GM18498 (cell line): ENCODE data around the gene TNFAIP3.

Experiments
- ATAC-seq: cut with Tn5 transposase; IDR thresholded peaks from one replicate; pipeline ENCODE4 v1.9.1; 2021; ENCODE audit warnings: mild to moderate bottlenecking, moderate library complexity; ENCODE audit not compliant: unreplicated experiment

TNFAIP3 gene

DNA sequence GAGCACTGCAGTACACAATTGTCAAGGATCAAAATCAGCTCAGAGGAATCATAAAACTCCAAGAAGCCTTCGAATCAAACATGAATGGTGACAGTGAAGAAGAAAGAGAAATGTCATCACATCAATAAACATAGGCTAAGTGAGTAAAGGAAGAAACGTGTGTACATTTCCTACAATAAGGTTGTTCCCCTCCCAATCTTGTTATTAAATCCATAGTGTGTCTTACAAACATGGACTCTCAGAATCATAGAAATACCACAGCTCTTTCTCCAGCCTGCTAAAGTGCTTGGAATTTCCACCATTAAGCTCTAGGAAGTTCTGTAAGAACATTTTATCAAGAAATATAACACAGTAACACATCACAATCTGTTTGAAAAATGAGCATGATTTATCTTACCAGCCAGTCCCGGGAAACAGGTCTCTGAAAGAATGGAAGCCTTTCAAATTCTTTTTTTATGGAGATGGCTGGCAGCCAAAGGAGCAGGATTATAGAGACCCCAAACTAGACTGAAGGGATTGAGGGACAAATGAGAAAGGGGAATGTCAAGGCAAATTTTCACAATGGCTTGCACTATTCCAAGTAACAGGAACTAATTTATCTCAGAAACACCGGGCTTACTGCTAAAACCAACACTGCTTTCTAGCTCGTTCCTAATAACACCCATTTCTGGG is 4.5 kb upstream of the TNFAIP3 start:
- no peak for ATAC-seq

DNA sequence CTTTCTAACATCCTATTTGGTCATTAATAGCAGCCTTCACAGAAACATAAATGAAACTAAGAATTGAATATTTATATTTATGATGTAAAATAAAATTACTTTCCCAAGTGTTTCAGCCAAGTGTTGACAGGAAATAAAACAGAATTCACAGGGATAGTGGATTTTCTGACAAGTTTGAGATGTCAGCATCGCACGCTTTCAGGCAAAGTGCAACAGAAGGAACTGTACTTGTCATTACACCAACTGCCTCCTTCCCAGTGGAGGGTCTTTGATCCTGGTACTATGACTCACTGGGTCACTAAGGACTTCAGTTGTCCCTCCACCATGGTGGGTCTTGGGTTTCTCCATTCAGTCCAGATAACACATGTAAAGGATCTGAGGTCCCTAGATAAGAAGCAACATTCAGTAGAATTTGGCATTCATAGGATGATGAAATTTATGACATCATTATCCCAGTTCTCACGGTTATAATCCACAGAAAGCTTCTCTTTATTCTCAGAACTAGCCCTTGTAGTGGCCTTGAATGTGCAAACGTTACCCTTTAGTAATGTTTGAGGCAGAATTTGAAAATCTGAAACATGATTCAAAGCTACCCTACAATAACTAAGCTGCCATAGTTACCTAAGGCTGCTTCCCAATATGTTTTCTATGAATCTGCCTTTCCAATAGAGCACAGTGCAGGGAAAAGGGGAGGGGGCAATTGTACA is 3.8 kb upstream of the TNFAIP3 start:
- no peak for ATAC-seq

DNA sequence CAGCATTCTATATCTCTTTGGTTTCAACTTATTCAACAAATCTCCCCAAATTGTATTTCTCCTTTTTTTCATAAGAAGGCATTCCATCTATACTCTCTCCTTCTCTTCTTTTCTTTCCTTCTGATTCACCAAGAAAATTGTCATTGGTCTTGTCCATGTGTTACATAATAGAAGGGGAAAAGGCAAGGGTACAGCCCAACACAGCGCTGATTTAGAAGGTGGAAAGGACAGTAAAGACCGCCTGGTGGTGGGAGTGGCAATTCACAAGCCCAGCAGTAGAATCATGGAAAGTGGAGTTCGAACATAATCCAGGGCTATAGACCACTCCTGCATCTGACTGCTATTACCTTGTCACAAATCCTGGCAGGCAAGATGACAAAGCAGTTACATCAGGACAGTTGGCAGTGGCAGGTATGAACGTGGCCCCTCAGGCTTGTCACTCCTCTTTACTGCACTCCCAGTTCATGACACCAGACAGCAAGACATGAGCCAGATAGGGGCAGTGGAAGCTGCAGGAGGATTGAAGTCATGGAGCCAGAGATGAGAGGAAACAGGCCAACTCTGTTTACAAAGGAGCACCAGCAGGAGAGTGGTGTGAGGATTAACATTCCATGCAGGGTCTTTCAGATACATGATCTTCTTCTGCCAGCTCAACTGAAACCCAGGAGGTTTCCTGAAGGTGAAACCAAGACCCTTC is 2.1 kb upstream of the TNFAIP3 start:
- ATAC-seq = no peak

DNA sequence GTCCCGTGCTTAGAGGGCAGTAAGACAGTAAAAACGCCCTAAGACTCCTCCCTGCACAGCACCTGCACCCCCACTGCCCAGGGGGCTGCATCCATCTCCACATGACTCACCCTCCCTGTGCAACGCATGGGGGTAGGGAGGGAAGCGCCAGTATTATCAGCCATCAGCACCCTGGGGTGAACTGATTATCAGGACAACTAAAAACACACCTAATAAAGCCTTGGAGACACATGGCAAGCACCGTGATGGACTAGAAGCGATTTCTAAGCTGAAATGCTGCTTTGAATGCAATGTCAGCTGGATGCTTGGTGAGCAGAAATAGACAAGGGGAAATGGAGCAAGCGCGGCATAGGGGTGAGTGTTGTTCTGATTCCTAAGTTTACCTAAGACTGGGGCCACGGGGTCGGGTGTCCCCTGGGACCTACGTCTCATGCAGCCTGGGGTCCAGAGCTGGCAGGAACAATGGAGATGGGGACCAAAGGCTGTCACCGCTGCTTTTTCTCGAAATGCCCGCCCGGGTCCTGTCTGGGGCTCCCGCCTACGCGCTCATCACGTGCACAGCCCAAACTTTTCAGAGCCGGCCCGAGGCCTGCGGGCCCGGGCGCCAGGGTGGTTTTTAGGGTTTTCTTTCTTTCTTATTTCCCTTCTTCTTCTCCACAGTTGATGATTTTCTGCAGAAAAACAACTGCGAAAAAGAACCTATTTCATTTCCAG is 702 bp upstream of the TNFAIP3 start:
- ATAC-seq = peak; percentile 34

DNA sequence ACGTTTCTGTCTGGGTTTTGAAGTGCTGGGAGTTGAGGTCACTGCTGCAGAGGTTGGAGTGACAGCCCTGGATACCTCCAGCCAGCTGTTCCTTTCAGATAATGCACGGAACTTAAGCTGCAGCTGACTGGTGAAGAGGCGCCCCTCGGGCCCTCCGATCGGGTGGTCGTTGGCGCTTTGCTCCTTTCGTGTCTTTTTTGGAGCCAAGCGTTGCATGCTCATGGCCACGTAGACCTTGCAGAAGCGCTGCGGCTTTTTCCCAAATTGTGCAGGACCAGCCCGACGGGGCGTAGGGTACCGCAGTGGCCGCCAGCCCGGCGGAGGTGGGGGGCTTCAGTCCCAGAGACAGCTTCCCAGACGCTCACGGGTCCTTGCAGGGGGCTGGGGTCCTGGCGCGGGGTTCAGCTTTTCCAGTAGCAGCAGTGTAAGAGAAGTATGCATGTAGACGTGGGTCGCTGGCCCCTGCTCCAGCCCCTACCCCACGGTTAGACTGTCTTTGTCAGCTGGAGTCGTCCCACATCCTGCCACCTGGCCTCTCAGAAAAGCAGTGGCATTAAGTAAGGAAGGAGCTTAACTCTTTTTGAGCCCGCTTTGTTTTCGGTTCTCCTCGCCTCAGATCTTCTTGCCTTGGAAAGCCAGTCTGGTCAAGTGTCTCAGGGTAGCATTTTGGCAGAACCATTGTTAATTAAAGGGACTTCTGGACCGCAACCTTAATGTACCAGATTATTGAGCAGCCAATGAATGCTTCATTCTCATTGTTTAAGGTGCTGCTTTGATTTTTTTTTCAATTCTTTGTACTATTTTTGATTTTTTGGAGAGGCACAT is 838 bp downstream of the TNFAIP3 start:
- no peak for ATAC-seq

DNA sequence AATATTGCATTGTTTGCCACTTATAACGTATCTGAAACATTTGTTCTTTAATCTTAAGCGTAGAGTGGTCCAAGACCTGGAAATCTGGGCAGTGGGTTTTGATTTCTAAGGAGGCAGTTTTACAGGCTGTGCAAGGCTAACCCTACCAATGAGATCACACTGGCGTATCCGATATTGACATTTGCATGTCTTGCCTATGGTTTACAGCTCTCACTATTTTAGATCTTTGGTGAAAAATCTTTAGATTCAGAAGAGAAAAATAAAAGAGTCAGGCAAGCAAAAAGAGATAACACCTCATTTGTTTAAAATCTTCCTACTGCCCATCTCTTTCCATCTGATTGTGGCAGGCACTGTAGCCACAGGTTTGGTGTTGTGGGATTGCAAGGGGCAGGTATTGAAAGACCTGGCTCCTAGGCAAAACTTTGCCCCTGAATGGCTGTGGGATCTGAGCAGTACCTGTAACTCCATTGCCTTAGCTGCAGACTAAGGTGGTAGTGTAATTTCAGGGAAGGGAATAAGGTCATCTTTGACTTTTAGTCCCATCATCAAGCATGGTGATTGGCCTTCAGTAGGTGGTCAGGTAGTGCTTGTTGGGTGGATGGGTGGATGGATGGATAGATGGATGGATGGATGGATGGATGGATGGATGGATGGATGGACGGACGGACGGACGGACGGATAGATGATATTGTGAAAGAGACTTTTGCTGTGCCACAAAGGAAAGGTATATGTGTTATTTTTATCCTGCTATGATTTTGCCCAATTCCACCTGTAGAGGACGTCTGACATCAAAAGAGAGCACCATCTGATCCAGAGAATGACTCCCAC is 1.9 kb downstream of the TNFAIP3 start:
- ATAC-seq = no peak

DNA sequence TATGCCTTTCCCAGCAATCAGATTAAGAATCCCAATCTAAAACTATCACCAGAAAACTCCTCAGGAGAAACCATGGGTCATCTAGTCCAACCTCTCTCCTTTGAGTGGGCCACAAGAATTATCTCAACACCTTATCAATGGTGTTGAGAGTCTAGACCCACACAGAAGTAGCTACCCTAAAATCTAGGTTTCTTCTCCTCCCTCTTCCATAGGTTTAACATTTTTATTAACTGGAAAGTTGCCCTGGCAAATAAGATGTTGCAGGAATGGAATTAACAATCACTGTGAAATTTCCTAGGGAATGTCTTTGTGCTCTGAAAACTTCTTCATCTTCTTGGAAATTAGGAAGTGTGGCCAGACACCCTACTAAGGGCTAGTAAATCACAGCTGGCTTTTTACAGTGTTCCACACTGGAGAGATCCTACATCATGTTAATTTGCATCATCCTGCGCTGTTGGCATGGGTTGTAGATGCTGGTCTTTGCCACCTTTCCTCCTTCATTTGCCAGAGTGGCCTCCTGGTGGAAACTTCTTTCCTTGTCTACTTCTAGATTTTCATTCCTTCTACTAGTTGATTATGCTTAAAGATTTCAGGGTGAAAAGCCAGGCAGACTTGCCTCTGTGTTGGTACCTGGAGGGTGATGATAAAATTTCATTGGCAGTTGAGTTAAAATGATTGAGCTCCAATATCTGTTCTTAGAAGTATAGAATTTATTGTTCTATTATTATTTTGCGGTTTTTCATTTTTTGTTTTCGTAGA is 2.7 kb downstream of the TNFAIP3 start:
- ATAC-seq = no peak

DNA sequence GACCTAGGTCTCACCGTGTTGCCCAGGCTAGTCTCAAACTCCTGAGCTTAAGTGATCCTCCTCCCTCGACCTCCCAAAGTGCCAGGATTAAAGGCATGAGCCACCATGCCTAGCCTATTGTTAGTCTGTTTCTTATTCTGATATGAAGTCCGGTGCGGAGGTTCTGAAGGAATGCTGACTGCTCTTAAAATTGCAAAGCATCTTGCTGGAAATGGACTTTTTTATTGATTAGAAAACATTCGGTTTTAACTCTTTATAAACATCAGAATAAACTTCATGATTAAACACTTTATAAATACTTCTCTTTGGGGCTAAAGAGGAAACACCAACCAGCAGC is 3.2 kb downstream of the TNFAIP3 start:
- ATAC-seq = no peak

DNA sequence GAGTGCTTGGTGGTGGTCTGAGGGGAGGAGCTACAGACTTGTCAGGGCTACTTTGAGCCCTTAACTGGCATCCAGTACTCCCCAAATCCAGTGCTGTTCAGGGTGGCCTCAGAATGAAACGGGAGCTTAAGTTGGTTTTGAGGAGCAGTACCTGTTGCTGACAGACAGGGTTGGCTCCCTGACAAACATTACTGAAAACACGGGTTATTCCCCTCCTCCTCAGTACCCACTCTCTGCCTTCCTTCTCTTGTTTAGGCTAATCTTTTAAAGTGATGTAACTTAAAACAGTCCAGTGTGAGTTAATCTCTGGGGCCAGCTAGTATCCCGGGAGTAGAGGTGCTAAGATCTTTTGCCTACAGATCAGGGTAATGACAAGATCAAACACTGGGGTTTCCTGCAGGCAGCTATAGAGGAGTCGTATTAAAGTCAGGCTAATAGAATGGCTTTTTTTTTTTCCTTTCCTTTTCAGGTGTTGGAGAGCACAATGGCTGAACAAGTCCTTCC is 3.7 kb downstream of the TNFAIP3 start:
- peak; percentile 31 for ATAC-seq

DNA sequence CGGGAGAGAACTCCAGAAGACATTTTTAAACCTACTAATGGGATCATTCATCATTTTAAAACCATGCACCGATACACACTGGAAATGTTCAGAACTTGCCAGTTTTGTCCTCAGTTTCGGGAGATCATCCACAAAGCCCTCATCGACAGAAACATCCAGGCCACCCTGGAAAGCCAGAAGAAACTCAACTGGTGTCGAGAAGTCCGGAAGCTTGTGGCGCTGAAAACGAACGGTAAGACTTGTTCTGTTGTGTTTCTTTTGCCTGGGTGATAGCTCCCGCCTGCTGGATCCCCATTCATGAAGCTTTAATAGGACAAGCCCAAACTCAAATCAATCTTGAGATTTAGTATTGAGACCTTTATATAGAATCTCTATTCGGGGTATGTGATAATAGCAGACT is 4.2 kb downstream of the TNFAIP3 start:
- no peak for ATAC-seq

DNA sequence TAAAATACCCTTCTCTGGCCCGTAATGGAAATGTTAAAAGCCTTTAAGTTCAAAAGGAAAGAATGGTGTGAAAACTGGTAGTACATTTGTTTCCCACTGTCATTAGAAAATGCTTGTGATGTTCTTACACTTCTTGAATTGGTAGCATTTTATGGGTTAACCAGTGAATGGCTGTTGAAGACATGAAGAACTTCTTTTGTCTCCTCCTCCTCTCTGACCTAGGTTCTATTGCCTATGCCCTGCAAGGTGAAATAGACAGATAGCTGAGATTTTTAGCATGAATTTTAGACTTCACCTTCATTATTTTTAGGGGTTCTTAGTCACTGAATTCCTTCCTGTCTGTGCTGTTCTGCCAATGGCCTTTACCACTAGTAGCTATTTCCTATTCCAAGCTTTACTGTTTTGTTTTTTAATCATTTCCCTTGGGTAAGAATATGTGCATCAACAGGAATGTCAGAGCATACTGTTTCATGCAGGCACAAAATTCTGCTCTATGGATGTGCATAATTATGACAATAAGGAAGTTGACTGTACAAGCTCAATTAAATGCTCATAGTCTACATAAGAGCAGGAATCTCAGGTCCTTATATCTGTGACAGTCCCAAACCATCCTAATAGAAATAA is 4.9 kb downstream of the TNFAIP3 start:
- ATAC-seq = no peak

DNA sequence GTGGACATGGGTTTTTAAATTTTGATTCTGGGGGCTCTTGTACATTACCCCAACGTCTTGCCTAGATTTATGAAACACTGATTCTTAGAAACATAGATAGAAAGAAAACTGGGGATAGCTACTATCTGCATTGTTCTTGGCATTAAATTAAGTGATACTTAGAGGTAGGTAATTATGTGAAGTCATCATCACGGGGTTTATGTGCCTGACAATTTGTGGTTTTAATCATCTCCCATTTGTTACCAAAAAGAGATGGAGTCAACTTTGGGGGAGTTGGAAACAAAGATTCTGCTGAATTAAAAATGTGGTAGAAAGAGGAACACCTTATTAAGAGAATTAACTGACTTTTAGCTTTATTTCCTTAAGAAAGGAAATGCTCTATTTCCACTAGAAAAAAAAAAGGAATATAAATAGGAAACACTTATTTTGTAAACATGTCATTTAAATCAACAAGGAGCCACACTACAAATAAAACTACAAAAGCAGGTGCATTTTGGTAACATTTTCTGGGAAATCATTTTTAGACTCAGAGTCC is 5.6 kb downstream of the TNFAIP3 start:
- ATAC-seq = no peak

DNA sequence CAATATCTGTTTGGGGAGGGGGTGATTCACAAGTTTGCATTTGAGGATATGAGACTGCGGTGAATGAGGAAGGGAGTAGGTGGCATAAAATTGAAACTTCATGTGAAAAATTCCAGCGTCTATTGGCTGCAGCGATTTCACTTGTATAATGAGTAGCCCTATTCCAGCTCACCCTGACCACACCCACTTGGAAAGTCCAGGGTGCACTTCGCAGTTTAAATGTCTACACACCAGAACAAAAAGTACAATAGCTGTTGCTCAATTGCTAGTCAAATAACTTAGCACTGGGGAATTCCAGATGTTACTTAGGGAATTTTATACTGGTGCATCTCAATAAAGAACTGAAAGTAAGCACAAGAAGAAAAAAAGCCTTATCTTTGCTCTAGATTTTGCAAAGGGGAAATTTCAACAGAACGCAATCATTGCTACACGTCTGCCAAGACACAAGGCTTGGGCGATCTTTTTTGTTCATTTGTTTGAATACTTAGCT is 6.3 kb downstream of the TNFAIP3 start:
- peak; percentile 34 for ATAC-seq

DNA sequence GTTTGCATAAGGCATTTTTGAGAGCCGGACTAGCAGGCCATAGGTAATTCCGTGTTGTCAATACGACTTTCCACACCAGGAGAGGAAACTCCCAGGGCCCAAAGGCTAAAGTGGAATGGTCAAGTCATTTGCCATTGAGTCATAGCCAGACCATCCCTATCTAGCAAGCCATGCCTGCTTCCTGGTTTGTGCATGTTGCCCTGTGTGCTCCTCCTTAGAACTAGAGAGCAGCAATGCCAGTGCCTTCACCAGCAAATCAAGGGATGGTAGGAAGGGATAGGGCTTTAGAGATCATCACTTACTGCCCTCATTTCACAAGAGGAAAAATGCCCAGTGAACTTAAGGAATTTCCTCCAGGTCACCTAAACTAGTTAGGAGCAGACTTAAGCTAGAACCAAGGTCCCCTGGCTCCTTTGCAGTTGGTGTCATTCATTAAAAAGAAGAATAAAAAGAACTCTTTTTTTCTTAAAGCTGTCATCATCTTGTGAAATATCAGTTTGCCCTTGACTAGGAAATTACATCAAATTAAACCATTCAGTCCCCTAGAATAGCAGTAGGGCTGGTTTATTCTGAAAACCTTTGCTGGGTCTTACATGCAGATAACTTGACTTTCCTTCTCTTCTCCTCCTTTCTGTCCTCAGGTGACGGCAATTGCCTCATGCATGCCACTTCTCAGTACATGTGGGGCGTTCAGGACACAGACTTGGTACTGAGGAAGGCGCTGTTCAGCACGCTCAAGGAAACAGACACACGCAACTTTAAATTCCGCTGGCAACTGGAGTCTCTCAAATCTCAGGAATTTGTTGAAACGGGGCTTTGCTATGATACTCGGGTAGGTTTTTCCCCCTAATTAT is 7.4 kb downstream of the TNFAIP3 start:
- no peak for ATAC-seq

DNA sequence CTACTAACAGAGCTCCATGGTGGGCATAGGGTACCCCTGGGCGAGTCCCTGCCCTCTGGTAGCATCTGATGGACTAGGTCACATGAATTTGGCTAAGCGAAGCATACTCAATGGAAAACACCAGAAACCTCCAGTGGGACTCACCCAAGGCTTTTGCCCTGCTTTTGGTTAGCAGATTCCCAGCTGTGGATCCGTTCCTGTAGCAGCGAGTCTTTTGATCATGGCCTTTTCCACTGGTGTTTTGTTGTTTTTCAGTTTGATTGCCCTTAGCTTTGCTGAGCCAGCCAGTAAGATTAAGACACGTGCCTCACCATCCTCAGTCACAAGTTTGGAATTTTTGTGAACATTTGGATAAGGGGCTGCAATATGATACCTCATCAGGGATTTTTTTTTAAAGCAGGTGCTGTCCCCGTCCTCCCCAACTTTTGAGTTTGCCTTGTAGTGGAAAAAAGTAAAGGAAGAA is 8.0 kb downstream of the TNFAIP3 start:
- ATAC-seq = no peak

DNA sequence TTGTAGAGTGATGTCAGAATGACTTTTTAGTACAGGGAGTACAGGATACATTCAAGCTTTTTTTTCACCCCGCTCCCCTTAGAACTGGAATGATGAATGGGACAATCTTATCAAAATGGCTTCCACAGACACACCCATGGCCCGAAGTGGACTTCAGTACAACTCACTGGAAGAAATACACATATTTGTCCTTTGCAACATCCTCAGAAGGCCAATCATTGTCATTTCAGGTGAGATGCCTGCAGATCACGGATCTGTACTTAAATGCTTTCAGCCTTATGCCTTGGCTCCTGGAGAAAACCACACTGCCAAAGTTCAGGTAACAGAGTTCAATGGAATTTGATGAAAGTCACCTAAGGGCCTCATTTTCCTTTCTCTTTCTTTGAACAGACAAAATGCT is 8.5 kb downstream of the TNFAIP3 start:
- ATAC-seq = no peak

DNA sequence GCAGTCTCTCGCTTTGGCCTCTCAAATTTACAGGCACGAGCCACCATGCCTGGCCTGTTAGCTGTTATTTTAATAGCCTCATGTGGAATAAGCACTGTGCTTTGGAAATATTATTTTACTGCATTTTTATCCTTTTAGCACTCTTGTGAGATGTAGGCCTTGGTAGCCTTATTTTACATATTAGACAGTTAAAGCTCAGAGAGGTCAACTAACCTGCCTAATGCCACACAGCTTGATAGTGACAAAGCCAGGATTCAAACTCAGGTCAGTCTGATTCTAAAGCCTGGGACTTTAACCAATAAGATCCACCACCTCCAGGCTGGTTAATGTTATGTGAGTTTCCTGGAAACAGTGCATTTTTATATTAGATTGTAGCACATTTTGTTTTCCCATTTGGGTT is 9.5 kb downstream of the TNFAIP3 start:
- no peak for ATAC-seq
